Peyer's patch (tissue), 4 donors: ENCODE results near the gene MRAP. TPM values are rescaled to one million over a fixed set of nuclear protein-coding genes. Genes with fewer than 3 reads are reported as not detected.

Source experiments
- DNase-seq, 3 donors: peaks; one replicate each; pipeline ENCODE4 v3.0.0-alpha.2; 2017 to 2019
- H3K27ac ChIP-seq, 4 donors: fragments of 200-600 bp; sonication (generic); one replicate each; pipeline ENCODE4 v1.5.1; 2016 to 2019
- H3K27me3 ChIP-seq, 2 donors: fragments of 200-600 bp; sonication (generic); one replicate each; pipeline ENCODE4 v1.5.1; 2019
- H3K36me3 ChIP-seq, 3 donors: fragments of 200-600 bp; sonication (generic); one replicate each; pipeline ENCODE4 v1.5.1; 2016 to 2019
- H3K4me1 ChIP-seq, 4 donors: fragments of 200-600 bp; sonication (generic); one replicate each; pipeline ENCODE4 v1.5.1; 2016 to 2019
- H3K4me3 ChIP-seq, 4 donors: fragments of 200-600 bp; sonication (generic); 1 replicate in 3 of 4; 2 replicates in 1 of 4; pipeline ENCODE4 v1.5.1; 2016 to 2019; ENCODE audit warnings: mild to moderate bottlenecking in 1 of 4
- H3K9me3 ChIP-seq, 4 donors: fragments of 200-600 bp; sonication (generic); one replicate each; pipeline ENCODE4 v1.5.1; 2016 to 2019; ENCODE audit warnings: mild to moderate bottlenecking in 1 of 4
- CTCF ChIP-seq, 6 experiments: fragments of 450-650 bp in 4 of 6; fragments of 200-600 bp in 2 of 6; sonication (generic) in 1 of 6; IDR thresholded peaks; one replicate each; pipeline ENCODE4 v1.5.1; 2017 to 2019; ENCODE audit warnings: antibody characterized with exemption in 6 of 6, mild to moderate bottlenecking in 3 of 6, moderate library complexity in 1 of 6
- POLR2A ChIP-seq, 2 donors: fragments of 450-650 bp; IDR thresholded peaks; one replicate each; pipeline ENCODE4 v1.5.1; 2017; ENCODE audit warnings: antibody characterized with exemption in 2 of 2, mild to moderate bottlenecking in 2 of 2, moderate library complexity in 2 of 2
- total RNA-seq, 4 donors: library from RNA; depleted of rRNA; stranded (reverse); fragments of >200 nt; gene quantifications; one replicate each; pipeline ENCODE4 v1.1.0, GENCODE V29; 2016

Gene MRAP
- total RNA-seq, 4 donors from 2014 or later, result not detected

GRCh38 chr21:32350211-32350980, 51.7 kb downstream of the MRAP start:
- peaks cover 0 to 98% (median 0%) of the 10 kb centered on the region in 3 donors for H3K36me3 ChIP-seq
- H3K4me3 ChIP-seq, result no peak overlapping the region
- DNase-seq, result no peak
- no peak for TF ChIP-seq POLR2A (IDR thresholded peaks at IDR 0.05)
- no peak for TF ChIP-seq CTCF (IDR thresholded peaks at IDR 0.05)
- H3K4me1 ChIP-seq, result no peaks in the 10 kb centered on the region
- H3K9me3 ChIP-seq, result no peaks in the 10 kb centered on the region
- H3K27me3 ChIP-seq, result no peaks in the 10 kb centered on the region
- H3K27ac ChIP-seq, result no peak overlapping the region

- no peaks in the 10 kb centered on the region for H3K4me1 ChIP-seq
- H3K27ac ChIP-seq, result no peak overlapping the region
- peaks cover 0 to 98% (median 0%) of the 10 kb centered on the region in 3 donors for H3K36me3 ChIP-seq
- H3K27me3 ChIP-seq, result no peaks in the 10 kb centered on the region
- TF ChIP-seq POLR2A (IDR thresholded peaks at IDR 0.05) (no peak), CTCF (IDR thresholded peaks at IDR 0.05) (no peak)
- no peak for DNase-seq
- no peaks in the 10 kb centered on the region for H3K9me3 ChIP-seq
- no peak overlapping the region for H3K4me3 ChIP-seq
These were observed 52.3 kb downstream of the MRAP start for GRCh38 chr21:32350981-32351380.

GRCh38 chr21:32351428-32351827, 52.8 kb downstream of the MRAP start:
- H3K4me3 ChIP-seq, result no peak overlapping the region
- H3K36me3 ChIP-seq, result peaks cover 0 to 96% (median 0%) of the 10 kb centered on the region in 3 donors
- no peaks in the 10 kb centered on the region for H3K4me1 ChIP-seq
- no peaks in the 10 kb centered on the region for H3K27me3 ChIP-seq
- no peak overlapping the region for H3K27ac ChIP-seq
- DNase-seq, result no peak
- TF ChIP-seq POLR2A (IDR thresholded peaks at IDR 0.05) (no peak), CTCF (IDR thresholded peaks at IDR 0.05) (no peak)
- H3K9me3 ChIP-seq, result no peaks in the 10 kb centered on the region

- no peaks in the 10 kb centered on the region for H3K4me1 ChIP-seq
- no peaks in the 10 kb centered on the region for H3K9me3 ChIP-seq
- TF ChIP-seq POLR2A (IDR thresholded peaks at IDR 0.05) (no peak), CTCF (IDR thresholded peaks at IDR 0.05) (no peak)
- no peak for DNase-seq
- no peak overlapping the region for H3K27ac ChIP-seq
- H3K36me3 ChIP-seq, result peaks cover 0 to 96% (median 0%) of the 10 kb centered on the region in 3 donors
- H3K27me3 ChIP-seq, result no peaks in the 10 kb centered on the region
- no peak overlapping the region for H3K4me3 ChIP-seq
These were observed 53.9 kb downstream of the MRAP start for GRCh38 chr21:32352526-32352925.

- no peak for TF ChIP-seq POLR2A (IDR thresholded peaks at IDR 0.05)
- no peak for TF ChIP-seq CTCF (IDR thresholded peaks at IDR 0.05)
- no peaks in the 10 kb centered on the region for H3K4me1 ChIP-seq
- no peak for DNase-seq
- H3K4me3 ChIP-seq, result no peak overlapping the region
- no peaks in the 10 kb centered on the region for H3K27me3 ChIP-seq
- H3K9me3 ChIP-seq, result no peaks in the 10 kb centered on the region
- H3K27ac ChIP-seq, result no peak overlapping the region
- H3K36me3 ChIP-seq, result peaks cover 0 to 95% (median 0%) of the 10 kb centered on the region in 3 donors
These were observed 54.5 kb downstream of the MRAP start for GRCh38 chr21:32353002-32353711.
